ENCODE results near the gene PBXIP1. TPM values are rescaled to one million over a fixed set of nuclear protein-coding genes. Genes with fewer than 3 reads are reported as not detected.
"Not testable (repeated sequence)": the region's sequence is repeated elsewhere in the genome, so short reads cannot be mapped to it uniquely, and the experiment has no call there.

PBXIP1 gene
- total RNA-seq, 1 donor from 2014 or later: 29.9 TPM

DNA sequence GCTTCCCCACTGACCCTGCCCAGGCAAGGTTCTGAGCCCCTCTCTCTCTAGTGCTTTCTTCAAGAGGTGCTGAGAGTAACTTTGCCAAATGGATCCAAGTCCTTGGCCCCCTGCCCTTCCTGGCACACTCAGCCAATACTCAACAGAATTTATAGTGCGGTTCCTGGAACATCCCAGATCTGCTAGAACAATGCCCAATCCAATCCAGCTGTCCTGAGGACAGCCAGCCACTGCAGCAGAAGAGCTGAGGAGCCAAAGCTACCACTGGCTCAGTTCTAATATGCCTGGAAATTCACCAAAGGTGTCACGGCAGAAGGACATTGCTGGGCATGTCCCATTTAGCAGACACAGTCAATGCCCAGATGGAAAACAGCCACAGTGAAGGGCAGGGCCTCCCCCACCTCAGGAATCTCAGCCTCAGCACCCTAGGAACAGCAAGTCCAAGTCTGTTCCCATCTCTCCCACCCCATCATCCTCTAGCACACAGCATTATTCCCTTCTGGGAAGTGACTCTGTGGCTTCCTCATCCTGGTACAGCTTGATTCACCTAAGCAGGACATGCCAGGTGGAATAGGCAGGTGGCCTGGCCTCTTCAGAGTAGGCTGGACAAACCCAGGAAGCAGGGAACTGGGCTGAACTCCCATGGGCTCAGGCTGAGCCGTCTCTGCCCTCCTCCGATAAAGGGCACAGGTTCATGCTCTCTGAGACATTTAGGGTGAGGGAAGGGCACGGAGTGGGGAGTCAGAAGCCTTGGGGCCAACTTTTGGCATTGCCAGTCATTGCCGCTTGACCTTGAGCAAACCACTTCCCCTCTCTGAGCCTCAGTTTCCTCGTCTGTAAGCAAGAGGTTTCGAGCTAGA lies 44.0 kb downstream of the PBXIP1 start:
- Mint-ChIP-seq H3K9me3 (ENCODE audit: unreplicated experiment) (peaks cover 10% of the 10 kb centered on the region), H3K4me3 (ENCODE audit: unreplicated experiment) (no peak overlapping the region), H3K4me1 (ENCODE audit: low read depth, unreplicated experiment) (no peaks in the 10 kb centered on the region), H3K27me3 (ENCODE audit: unreplicated experiment) (peaks cover 9% of the 10 kb centered on the region), H3K36me3 (ENCODE audit: unreplicated experiment) (peaks cover 20% of the 10 kb centered on the region), H3K27ac (ENCODE audit: unreplicated experiment) (no peak overlapping the region)
- DNase-seq: no peak
- no peak for TF ChIP-seq CTCF (IDR thresholded peaks at IDR 0.05; ENCODE audit: partially characterized antibody, unreplicated experiment)

DNA sequence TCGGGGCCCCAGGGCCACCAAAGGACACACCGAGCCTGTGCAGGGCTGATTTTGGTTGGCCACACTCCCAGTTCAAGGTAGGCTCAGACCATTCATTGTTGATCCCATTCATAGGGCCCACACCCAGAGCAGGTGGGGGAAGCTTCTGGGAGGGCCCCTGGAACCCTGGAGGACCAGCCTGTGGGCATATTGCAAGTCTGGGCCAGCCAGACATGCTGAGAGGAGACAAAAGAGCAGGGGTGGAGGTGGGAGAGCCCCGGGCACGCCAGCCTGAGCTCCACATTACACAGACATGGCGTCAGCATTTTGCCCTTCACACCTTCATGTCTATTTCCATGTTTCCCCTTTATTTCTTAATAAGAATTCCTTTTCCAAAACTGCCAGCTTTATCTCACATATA lies 45.0 kb downstream of the PBXIP1 start:
- Mint-ChIP-seq H3K9me3 (ENCODE audit: unreplicated experiment) (peaks cover 10% of the 10 kb centered on the region), H3K4me1 (ENCODE audit: low read depth, unreplicated experiment) (no peaks in the 10 kb centered on the region), H3K27ac (ENCODE audit: unreplicated experiment) (no peak overlapping the region), H3K27me3 (ENCODE audit: unreplicated experiment) (peaks cover 7% of the 10 kb centered on the region), H3K4me3 (ENCODE audit: unreplicated experiment) (no peak overlapping the region), H3K36me3 (ENCODE audit: unreplicated experiment) (peaks cover 14% of the 10 kb centered on the region)
- no peak for TF ChIP-seq CTCF (IDR thresholded peaks at IDR 0.05; ENCODE audit: partially characterized antibody, unreplicated experiment)
- no peak for DNase-seq

DNA sequence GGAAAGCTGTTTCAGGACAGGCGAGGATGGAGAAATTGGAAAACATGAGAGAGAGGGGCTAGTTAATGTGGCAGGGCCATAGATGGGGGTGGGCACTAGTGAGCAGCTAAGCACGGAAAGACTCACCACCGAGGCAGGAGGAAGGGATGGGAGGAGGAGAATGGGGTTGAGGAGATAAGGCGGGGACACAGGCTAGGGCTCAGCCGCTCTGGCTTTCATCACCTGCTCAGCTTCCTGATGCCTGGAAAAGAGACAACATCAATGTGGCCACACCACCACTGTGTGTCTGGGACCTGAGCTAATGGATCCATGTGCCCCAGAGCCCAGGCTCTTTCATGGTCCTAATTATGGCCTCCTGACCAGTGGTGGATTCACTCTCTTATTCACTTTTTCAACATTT lies 47.0 kb downstream of the PBXIP1 start:
- Mint-ChIP-seq H3K4me3 (ENCODE audit: unreplicated experiment) (no peak overlapping the region), H3K36me3 (ENCODE audit: unreplicated experiment) (peaks cover 14% of the 10 kb centered on the region), H3K9me3 (ENCODE audit: unreplicated experiment) (peaks cover 10% of the 10 kb centered on the region), H3K27me3 (ENCODE audit: unreplicated experiment) (peaks cover 7% of the 10 kb centered on the region), H3K4me1 (ENCODE audit: low read depth, unreplicated experiment) (no peaks in the 10 kb centered on the region), H3K27ac (ENCODE audit: unreplicated experiment) (no peak overlapping the region)
- no peak for TF ChIP-seq CTCF (IDR thresholded peaks at IDR 0.05; ENCODE audit: partially characterized antibody, unreplicated experiment)
- no peak for DNase-seq

DNA sequence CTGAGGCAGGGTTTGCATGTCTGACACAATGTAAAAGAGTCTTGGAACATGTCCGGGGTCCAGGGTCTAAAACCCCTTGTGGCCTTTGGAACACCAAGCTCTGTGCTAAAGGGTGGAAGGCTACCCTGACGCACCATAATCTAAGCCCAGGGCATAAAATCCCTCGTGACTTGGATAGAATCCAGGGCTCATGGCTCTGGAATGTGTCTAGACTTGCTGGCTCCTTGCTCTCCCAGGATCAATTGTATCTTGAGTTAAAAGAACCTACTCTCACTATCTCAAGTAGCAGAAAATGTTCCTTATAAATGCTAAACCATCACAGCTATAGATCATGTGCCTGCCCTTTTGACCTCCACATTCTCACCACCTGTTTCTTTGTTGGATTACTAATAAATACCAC lies 47.8 kb downstream of the PBXIP1 start:
- peaks cover 14% of the 10 kb centered on the region for H3K36me3 Mint-ChIP-seq (ENCODE audit: unreplicated experiment)
- not testable (repeated sequence) for H3K9me3 Mint-ChIP-seq (ENCODE audit: unreplicated experiment); H3K27ac Mint-ChIP-seq (ENCODE audit: unreplicated experiment); H3K27me3 Mint-ChIP-seq (ENCODE audit: unreplicated experiment); H3K4me1 Mint-ChIP-seq (ENCODE audit: low read depth, unreplicated experiment); H3K4me3 Mint-ChIP-seq (ENCODE audit: unreplicated experiment); DNase-seq

- Mint-ChIP-seq H3K27me3 (ENCODE audit: unreplicated experiment) (peaks cover 7% of the 10 kb centered on the region), H3K36me3 (ENCODE audit: unreplicated experiment) (peaks cover 14% of the 10 kb centered on the region), H3K4me3 (ENCODE audit: unreplicated experiment) (no peak overlapping the region), H3K9me3 (ENCODE audit: unreplicated experiment) (peaks cover 10% of the 10 kb centered on the region), H3K27ac (ENCODE audit: unreplicated experiment) (no peak overlapping the region), H3K4me1 (ENCODE audit: low read depth, unreplicated experiment) (no peaks in the 10 kb centered on the region)
- TF ChIP-seq CTCF (IDR thresholded peaks at IDR 0.05; ENCODE audit: partially characterized antibody, unreplicated experiment): no peak
- no peak for DNase-seq
These were observed 49.2 kb downstream of the PBXIP1 start for GRCh38 chr1:154906621-154907081.

All from glutamatergic neuron (in vitro differentiated cells).